KMS-11 (cell line): ENCODE measurements around the gene SPRR2E.
A peak's percentile ranks its signal among the peaks of the same experiment; 100 is the strongest.
"Not testable (repeated sequence)": the region's sequence is repeated elsewhere in the genome, so short reads cannot be mapped to it uniquely, and the experiment has no call there.

Experiments used
- H2AFZ ChIP-seq: fragments of 200-600 bp; sonication (generic); 2 replicates; pipeline ENCODE4 v1.6.1; 2016; ENCODE audit warnings: antibody characterized with exemption, mixed run types, low read depth
- H3K27ac ChIP-seq: fragments of 200-600 bp; sonication (generic); 2 replicates; pipeline ENCODE4 v1.6.1; 2016; ENCODE audit warnings: mild to moderate bottlenecking, mixed run types
- H3K27me3 ChIP-seq: fragments of 200-600 bp; sonication (generic); 2 replicates; pipeline ENCODE4 v1.6.1; 2017; ENCODE audit warnings: mild to moderate bottlenecking, low read depth, mixed run types, moderate library complexity; ENCODE audit not compliant: insufficient read depth
- H3K36me3 ChIP-seq: fragments of 200-600 bp; sonication (generic); 2 replicates; pipeline ENCODE4 v1.6.1; 2017; ENCODE audit warnings: mild to moderate bottlenecking, mixed run types; ENCODE audit not compliant: insufficient read depth
- H3K4me1 ChIP-seq: fragments of 200-600 bp; sonication (generic); 2 replicates; pipeline ENCODE4 v1.6.1; 2016; ENCODE audit warnings: mild to moderate bottlenecking, low read depth, mixed run types; ENCODE audit not compliant: poor library complexity, severe bottlenecking
- H3K4me2 ChIP-seq: fragments of 200-600 bp; sonication (generic); 2 replicates; pipeline ENCODE4 v1.7.0; 2016; ENCODE audit warnings: mild to moderate bottlenecking, mixed run types
- H3K4me3 ChIP-seq: fragments of 200-600 bp; sonication (generic); IDR thresholded peaks from 2 replicates; pipeline ENCODE4 v1.6.1; 2017; ENCODE audit warnings: low read depth, low read length, mixed read lengths; ENCODE audit not compliant: insufficient read depth
- H3K79me2 ChIP-seq: fragments of 200-600 bp; sonication (generic); 2 replicates; pipeline ENCODE4 v1.6.1; 2016; ENCODE audit warnings: low read depth, mixed run types; ENCODE audit not compliant: insufficient read depth
- H3K9ac ChIP-seq: fragments of 200-600 bp; sonication (generic); 2 replicates; pipeline ENCODE4 v1.6.1; 2016; ENCODE audit warnings: mild to moderate bottlenecking, mixed run types
- H4K20me1 ChIP-seq: fragments of 200-600 bp; sonication (generic); 2 replicates; pipeline ENCODE4 v1.6.1; 2016; ENCODE audit warnings: mild to moderate bottlenecking, mixed run types; ENCODE audit not compliant: insufficient read depth
- CTCF ChIP-seq: fragments of 200-600 bp; sonication (generic); conservative IDR thresholded peaks from 2 replicates; pipeline ENCODE4 v1.6.1; 2017; ENCODE audit warnings: low read depth, mild to moderate bottlenecking, antibody characterized with exemption, low read length, moderate library complexity, mixed read lengths

Gene SPRR2E

GRCh38 chr1:153058826-153059784, 35.2 kb downstream of the SPRR2E start:
- no peak for TF ChIP-seq CTCF
- H3K4me2 ChIP-seq = no peak overlapping the region
- no peaks in the 10 kb centered on the region for H3K27me3 ChIP-seq
- no peak overlapping the region for H3K4me3 ChIP-seq
- H3K4me1 ChIP-seq = peaks cover 6% of the 10 kb centered on the region
- no peaks in the 10 kb centered on the region for H4K20me1 ChIP-seq
- H3K36me3 ChIP-seq = no peaks in the 10 kb centered on the region
- no peak overlapping the region for H3K9ac ChIP-seq
- no peak overlapping the region for H2AFZ ChIP-seq
- no peaks in the 10 kb centered on the region for H3K79me2 ChIP-seq
- H3K27ac ChIP-seq = no peak overlapping the region

GRCh38 chr1:153058154-153058553, 36.2 kb downstream of the SPRR2E start:
- Histone ChIP-seq H3K27ac (no peak overlapping the region), H3K4me3 (no peak overlapping the region), H3K9ac (no peak overlapping the region), H3K79me2 (no peaks in the 10 kb centered on the region), H2AFZ (no peak overlapping the region), H3K4me2 (no peak overlapping the region), H3K36me3 (no peaks in the 10 kb centered on the region), H3K4me1 (peaks cover 6% of the 10 kb centered on the region), H3K27me3 (no peaks in the 10 kb centered on the region), H4K20me1 (no peaks in the 10 kb centered on the region)
- peak; percentile 47; the same call in 1 of the 2 replicates for TF ChIP-seq CTCF

GRCh38 chr1:153057375-153057774, 37.0 kb downstream of the SPRR2E start, which contains the start of gene SPRR2A:
Gene SPRR2A (minus strand): TSS chr1:153057512. CDS start chr1:153056735, 777 bp downstream.
- H3K4me2 ChIP-seq = no peak within 1 kb of the TSS
- H3K27ac ChIP-seq = no peak within 1 kb of the TSS
- no peaks in the 10 kb centered on the region for H4K20me1 ChIP-seq
- H3K9ac ChIP-seq = no peak within 1 kb of the TSS
- no peak within 1 kb of the TSS for H3K4me3 ChIP-seq
- no peak within 1 kb of the TSS for H2AFZ ChIP-seq
- no peaks in the 10 kb centered on the region for H3K27me3 ChIP-seq
- no peak for TF ChIP-seq CTCF
- H3K4me1 ChIP-seq = peaks cover 6% of the 10 kb centered on the region
- H3K79me2 ChIP-seq = no peaks in the 10 kb centered on the region
- no peaks in the 10 kb centered on the region for H3K36me3 ChIP-seq

- H3K27me3 ChIP-seq, H3K4me1 ChIP-seq, H3K27ac ChIP-seq, H3K36me3 ChIP-seq, H4K20me1 ChIP-seq, H3K4me3 ChIP-seq, H3K9ac ChIP-seq, H3K4me2 ChIP-seq, H3K79me2 ChIP-seq, H2AFZ ChIP-seq: not testable (repeated sequence)
Observed at GRCh38 chr1:153056111-153056510, 38.2 kb downstream of the SPRR2E start.

- Histone ChIP-seq H3K79me2 (no peaks in the 10 kb centered on the region), H3K36me3 (no peaks in the 10 kb centered on the region), H2AFZ (no peak overlapping the region), H3K9ac (no peak overlapping the region), H3K27ac (no peak overlapping the region), H3K27me3 (no peaks in the 10 kb centered on the region), H3K4me2 (no peak overlapping the region), H3K4me1 (no peaks in the 10 kb centered on the region), H4K20me1 (no peaks in the 10 kb centered on the region), H3K4me3 (no peak overlapping the region)
- no peak for TF ChIP-seq CTCF
Observed at GRCh38 chr1:153049211-153049610, 45.1 kb downstream of the SPRR2E start.
